Stimulated activated CD8-positive, alpha-beta memory T cell treated with anti-CD3 and anti-CD28 coated beads, Interleukin-2, amount 100 ng/mL, for 1 hour (primary cell): Measurements from ENCODE around the gene ASF1B.
"Not testable (repeated sequence)": the region's sequence is repeated elsewhere in the genome, so short reads cannot be mapped to it uniquely, and the experiment has no call there.

Experiments used
- DNase-seq, 2 donors: peaks; one replicate each; pipeline ENCODE4 v3.0.0-alpha.2; 2020; ENCODE audit warnings: low read depth in 2 of 2

Gene ASF1B

DNA sequence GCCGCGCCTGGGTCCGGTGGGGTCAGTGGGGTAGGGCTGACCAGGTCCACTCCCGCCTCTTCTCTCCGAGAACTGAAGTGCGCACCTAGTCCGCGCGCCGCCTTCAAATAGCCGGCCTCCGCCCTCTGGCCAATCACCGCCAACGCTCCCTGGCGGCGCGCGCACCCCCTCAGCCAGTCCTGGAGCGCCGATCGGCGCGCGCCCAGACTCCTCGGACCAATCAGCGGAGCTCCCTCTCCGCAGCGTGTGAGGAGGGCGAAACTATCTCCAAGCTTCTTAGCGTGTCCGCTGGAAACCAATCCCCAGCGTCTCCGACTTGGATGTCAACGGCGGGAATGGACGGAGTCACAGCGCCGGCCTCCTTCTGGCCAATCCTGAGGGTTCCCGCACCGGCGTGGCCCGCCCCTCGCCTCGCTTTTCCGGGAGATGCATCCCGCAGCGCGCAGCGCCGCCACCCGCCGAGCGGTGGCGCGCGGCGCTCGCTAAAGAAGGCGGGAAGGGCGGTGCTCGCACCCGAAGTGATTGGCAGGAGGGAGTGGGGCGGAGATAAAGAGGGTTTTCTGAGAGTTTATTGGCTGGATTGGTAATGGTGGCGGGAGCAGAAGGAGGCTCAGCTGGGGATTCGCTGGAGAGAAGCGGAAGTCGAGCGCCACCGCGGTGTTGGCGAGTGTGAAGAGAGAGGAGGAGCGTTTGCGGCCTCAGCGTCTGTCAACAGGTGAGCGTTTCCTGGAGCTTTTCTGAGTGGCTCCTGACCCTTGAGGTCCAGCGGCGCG is at the start of gene ASF1B:
TSS of gene ASF1B (minus strand) at position 81 of the 773 bp plus-strand sequence. CDS start 133 bp downstream, outside the sequence.
- peak; percentile 91 to 95 for DNase-seq

DNA sequence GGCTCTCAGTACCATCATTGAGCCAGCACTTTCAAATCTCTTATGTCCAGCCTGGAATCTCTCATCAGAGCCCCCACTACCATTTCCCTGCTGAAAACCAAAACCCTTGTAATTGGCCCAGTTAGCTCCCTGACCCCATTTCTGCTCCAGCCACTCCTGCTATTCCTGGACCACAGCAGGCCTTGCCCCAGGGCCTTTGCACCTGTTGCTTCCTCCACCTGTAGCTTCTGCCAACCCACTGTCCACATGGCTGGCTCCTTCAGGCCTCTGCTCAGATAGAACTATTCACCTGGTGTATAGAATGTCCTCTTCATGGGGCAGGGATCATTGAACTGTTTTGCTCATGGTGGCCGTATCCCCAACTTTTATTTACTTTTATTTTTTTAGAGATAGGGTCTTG is 49.3 kb upstream of the ASF1B start:
- not testable (repeated sequence) for DNase-seq

DNA sequence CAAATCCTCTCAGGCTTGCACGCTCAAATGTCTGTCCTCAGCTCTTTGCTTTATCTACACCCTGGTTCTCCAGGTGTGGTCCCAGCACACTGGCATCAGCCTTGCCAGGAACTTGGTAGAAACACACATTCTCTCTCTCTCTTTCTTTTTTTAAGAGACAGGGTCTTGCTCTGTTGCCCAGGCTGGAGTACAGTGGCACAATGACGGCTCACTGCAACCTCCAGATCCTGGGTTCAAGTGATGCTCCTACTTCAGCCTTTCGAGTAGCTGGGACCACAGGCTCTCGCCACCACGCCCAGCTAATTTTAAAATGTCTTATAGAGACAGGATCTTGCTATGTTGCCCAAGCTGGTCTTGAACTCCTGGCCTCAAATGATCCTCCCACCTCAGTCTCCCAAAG is 48.8 kb upstream of the ASF1B start:
- DNase-seq: no peak

DNA sequence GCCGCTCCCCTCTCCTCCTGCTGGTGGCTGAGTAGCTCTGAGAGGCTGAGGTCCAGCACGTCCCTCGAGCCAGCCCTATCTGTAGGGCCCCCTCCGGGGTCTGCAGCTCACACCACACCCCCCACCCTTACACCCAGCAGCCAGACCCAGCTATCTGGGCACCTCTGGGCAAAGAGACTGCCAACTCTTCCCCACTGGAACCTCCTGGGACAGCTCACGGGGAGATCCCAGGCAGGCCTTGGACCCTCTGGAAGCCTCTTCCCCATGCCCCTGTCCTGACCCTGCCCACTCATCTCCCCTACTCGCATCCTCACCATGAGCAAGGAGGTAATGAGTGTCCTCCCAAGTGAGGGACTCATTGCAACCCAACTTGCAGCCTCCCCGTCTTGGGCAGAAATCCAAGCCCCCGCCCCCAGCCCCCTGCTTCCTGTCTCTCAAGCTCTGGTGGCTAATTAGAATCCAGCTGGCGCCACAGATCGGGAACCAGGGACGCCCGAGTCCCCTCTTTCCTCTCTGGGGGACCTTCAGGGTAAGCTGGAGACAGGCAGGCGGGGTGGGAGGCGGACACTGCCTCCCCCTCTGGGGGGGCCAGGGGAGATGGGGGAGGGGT is 47.5 kb upstream of the ASF1B start:
- DNase-seq: no peak

DNA sequence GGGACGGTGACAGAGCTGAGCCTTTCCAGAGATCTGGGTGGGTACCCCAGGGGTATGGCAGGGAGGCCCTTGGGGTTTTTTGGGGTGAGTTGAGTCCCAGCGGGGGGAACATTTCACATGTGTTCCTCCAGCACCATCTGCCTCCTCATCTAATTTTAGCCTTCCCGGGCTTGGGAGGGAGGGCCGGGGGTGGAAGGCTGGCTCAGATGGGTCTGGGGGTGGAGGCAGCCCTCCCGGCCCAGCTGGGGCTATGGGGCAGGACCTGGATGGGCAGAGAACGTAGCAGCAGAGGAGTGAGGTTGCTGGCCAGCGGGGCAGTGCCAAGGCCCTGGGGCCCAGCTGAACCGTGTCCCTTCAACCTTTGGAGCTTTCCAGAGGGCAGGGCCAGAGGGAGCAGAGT is 46.1 kb upstream of the ASF1B start:
- DNase-seq: no peak

DNA sequence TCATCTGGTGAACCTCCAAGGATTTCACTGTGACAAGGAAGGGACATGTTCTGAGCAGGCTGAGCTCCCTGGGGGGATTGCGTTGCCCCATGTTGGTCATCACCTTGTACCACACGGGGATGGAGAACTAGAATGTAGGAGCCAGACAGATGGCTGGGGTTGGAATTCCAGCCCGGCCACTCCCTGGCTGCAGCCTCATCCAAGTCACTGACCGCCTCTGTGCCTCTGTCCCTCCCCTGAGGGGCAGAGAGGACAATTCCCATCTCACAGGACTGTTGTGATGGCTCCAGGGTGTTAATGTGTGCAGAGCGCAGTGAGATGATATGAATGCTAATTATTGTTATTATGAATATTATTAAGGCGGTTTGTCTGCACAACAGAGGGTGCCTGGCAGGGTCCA is 45.5 kb upstream of the ASF1B start:
- no peak for DNase-seq

DNA sequence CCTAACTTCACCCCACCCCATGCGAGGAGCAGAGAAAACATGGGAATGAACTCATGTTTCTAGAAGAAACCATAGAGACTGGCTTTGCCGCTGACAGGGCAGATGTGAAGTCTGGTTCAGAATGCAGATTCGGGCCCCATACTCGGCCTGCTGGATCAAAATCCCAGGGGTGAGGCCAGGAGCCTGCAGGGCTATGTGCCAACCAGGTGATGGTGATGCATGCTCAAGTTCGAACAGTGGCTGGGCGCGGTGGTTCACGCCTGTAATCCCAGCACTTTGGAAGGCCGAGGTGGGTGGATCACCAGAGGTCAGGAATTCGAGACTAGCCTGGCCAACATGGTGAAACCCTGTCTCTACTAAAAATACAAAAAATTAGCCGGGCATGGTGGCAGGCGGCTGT is 44.8 kb upstream of the ASF1B start:
- not testable (repeated sequence) for DNase-seq

DNA sequence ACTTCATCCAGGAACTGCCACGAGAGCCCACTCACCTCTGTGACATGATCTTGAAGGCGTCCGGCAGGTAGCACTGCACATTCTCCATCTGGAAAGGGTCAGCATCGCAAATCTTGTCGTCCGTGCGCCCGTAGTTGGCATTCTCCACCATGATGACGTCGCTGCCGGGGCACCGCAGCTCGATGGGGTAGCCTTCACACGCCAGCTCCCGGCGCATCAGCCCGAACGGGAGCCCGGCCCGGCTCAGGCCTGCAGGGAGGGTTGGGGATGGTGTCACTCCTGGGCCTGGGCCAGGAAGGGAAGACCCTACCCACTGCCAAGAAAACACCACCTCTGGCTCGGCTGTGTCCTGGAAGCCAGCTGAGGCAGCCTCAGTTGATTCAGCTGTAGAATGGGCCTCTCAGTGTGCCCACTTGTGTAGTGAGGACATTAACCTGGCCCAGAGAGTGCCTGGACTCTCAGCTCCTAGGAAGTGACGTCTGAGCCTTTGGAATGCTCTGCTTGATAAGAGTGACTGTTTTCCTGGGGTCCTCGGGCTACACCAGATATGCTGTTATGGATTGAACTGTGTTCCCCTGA is 41.2 kb upstream of the ASF1B start:
- no peak for DNase-seq

DNA sequence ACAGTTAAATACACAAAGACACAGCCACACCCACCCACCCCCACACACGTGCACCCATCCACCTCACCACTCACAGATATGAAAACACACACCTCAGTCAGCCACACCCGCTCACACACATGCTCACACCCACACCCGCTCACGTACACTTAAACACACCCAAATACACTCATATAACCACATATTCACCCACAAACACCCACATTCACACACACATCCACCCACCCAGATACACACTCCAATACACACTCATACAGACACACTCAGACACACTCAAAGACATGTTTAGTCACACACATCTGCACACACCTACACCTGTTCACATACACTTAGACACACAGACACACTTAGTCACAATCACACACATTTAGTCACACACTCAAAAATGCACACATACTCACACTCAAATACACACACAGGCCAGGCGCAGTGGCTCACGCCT is 39.0 kb upstream of the ASF1B start:
- DNase-seq: no peak

DNA sequence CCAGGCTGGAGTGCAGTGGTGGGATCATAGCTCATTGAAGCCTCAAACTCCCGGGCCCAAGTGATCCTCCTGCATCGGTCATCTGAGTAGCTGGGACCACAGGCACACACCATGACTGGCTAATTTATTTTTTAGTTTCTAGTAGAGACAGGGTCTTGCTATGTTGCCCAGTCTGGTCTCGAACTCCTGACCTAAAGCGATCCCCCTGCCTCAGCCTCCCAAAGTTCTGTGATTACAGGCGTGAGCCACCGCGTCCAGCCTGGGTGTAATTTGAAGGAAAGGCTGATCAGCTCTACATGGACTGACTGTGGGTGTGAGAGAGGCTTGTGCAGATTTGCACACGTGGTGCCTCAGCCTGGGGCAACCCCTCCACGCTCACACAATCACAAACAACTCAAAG is 38.5 kb upstream of the ASF1B start:
- DNase-seq: no peak

DNA sequence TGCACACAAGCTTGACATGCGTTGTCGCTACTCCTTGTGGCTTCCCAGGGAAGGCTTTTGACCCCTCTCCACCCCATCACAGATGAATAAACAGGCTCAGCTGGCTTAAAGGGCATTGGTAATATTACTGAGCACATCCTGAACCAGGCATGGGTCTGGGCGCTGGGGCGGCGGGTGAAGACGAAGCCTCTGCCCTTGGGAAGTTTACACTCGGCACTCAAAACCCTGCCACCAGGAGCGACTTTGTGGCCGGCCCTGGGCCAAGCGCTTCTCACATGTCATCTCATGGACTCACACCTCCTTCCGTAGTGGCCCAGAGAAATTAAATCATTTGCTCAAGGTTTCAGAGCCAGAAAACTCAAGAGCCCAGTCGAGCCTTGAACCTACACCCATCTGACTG is 32.6 kb upstream of the ASF1B start:
- no peak for DNase-seq

DNA sequence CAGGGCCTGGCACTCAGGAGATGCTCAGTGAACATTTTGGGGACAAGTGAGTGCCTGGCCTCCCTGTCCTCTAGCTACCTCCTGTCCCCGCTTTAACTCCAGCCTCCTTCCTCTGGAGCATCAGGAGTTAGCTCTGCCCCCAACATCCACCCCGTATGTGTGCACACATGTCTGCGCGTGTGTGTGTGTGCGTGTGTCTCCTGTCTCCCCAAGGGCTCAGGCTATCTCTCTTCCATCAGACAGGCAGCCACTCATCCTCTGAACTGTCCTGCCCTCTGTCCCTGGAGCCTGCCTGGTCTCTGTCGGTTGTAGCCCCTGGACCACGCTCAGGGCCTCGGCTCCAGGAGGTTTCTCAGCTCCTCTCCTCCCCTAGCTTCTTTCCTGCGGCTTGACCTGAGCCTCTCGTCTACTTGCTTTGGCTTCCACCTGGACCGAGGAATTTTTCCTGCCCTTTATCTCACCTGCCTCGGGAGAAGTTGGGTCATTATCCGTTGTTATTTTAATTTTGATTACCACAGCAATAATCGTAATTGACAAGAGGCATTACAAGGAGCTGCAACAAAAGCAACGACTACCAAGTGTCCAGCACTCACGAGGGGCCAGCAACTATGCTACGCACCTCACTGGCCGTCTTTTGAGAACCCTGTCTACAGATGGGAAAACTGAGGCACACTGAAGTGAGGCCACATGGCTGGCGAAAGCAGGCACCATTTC is 32.0 kb upstream of the ASF1B start:
- DNase-seq: no peak

DNA sequence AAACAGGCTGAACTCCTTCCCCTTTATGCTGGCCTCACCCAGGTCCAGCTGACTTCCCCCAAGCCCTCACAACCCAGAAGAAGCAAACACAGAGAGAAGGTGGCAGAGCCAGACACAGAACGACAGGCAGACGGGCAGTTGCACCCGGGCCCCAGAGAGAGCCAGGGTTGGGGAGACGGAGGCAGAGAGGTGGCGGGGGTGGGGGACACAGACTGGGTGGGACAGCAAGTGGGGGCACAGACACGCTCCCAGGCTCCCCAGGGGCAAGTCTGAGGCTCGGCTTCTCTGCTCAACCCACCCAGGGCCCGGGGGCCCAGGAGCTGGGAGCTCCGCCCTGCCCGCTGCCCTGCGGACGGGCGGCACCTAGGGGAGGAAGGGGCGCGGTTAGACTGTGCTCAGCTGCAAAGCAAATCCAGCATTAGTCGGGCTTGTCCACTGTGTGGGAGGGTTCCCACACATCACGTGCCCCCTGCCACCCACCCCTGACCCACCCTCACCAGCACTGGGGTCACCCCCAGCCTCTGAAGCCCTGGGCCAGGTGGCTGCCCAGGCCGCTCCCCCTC is 31.3 kb upstream of the ASF1B start:
- DNase-seq: peak in 1 of 2 donors; percentile 17

DNA sequence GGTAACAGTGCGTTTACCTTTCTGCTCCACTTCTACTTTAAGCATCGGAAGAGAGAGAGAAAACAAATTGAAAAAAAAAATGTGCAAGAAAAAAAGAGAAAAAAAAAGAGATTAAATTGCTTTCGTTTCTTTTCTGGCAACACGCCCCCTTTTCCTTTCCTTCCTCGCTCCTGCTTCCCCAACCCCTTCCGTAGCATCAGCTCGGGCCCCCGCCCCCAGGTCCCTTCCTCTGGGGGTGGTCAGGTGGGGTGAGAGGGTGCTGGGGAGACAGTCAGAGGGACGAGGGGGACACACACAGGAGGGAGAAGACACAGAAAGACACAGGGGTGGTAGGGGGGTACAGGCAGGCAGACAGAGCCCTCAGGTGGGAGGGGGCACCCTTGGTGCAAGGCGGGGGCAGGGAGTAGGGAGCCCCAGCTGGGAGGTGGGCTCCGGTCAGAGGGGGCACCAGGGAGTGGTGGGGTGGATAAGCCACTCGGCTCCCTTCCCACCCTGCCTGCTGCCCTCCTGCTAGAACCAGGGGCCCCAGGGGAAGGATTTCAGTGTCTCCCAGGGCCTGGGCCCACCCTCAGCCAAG is 30.7 kb upstream of the ASF1B start:
- no peak for DNase-seq

DNA sequence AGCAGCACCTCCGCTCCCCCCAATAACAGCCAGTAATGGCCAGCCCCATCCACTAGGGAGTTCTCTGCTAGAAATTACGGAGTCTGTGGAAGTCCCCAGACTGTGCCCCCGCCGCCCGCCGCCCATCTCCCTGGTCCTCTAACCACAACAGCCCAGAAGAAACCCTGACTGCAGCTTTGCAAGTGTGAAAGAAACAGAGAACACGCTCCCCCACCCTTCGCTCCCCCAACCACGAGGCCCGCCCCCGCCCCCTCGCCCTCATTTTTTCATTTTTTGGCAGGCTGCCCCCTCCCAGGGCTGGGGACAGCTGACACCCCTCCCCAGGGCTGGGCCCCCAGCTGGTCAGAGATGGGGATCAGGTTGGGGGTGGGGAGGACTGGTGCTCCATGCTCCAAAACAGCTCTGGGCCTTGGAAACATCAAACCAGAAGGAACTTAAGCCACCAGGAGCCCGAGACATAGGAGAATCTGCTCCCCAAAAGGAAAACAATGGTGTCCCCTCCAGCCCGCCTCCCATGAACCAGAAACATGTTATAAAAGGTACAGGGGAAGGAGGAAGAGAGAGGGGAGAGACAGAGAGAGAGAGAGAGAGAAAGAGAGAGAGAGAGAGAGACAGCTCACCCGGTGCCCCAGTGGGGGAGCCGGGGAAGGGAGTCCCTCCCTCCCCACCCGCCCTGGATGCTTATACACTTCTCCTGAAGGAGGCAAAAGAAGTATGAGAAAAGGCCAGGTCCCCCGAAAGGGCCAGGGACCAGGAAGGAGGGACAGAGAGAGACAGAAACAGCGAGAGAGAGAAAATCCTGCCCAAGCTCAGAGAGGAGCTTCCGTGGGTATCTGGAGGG is 29.8 kb upstream of the ASF1B start:
- no peak for DNase-seq

DNA sequence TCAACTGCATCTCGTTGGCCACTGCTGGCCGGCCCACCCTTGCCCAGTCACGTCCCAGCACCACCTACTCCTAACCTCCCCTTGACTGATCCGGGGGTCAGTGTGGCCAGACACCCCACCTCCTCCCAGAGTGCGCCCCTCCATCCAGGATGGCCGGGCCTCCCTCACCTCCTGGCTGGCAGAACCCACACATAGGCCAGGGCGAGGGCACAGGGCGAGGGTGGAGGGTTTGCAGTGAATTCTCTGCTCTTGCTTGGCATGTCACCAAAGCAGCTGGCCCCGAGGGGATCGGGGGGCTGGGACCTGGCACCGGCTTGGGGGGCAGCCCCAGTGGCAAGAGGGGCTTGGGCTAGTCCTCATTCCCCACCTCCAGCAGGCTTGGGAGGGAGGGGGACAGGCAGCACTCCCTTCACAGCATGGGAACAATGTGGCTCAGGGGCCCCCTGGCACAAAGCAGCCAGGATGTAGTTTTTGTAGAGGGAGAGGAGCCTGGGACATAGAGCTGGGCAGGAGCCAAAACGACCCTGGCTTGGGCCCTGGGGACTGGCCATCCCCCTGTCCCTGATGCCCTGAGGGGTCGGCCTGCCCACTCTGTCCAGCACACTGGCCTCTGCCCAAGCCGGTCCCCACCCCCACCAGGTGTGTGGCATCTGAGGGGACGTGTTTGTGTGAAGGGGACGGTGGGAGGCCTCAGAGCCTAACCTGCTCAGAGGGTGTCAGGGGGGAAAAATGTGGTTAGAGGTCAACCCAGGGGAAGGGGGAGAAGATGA is 28.5 kb upstream of the ASF1B start:
- DNase-seq: no peak

DNA sequence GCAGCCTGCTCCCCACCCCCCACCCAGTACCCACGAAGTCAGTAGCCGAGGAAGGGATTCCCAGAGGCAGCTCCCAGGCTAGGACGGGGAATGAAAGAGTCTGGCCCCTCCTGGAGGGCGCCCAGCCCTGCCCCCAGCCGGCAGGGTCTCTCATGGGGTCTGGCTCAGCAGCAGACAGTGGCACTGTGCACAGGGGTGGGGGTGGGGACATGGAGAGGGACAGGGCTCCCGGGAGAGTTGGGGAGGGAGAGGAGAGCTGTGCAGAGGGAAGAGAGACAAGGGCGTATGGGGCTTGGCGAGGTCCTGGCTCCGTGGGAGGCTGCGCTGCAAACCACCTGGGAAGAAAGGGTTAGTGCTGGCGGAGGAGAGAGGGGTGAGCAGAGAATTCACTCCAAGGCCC is 27.7 kb upstream of the ASF1B start:
- DNase-seq: no peak

DNA sequence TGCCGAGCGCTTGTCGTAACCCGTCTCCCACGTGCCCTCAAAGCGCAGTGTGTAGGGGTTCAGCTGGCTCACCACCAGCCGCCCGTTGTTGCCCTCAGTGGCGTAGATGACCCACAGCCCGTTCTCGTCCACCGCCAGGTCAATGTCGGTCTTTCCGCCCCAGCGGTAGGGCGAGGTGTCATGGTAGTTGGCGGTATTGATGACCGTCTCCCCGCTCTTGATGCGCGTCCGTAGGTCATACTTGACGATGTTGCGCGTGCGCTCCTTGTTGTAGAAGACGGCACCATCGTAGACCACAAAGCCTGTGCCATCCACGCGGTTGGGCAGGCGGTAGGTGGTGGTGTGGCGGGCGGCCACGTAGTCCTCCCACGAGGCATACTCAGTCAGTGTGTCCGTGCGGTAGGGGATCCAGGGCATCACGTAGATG is 26.5 kb upstream of the ASF1B start:
- DNase-seq: no peak

DNA sequence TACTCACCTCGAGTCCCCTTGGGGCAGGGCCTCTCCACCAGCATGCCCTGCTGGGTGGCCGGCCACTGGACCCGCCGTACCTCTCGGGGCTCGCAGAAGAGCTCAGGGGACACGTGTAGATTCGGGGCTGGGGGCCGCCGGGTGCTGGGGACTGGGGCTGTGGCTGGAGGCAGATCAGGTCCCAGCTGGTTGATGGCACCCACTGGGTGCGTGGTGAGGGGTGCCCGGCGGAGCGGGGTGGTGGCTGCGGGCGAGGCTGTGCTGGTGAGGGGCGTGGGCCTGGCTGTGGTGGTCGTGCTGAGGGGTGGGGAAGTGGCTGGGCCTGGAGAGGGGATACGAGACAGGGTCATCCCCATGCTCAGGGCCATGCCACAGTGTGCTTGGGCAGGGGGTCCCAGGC is 24.9 kb upstream of the ASF1B start:
- no peak for DNase-seq
